ENCODE data around the gene IL5RA. TPM values are rescaled to one million over a fixed set of nuclear protein-coding genes. Genes with fewer than 3 reads are reported as not detected.
A peak's percentile ranks its signal among the peaks of the same experiment; 100 is the strongest.

The IL5RA gene, protein sequence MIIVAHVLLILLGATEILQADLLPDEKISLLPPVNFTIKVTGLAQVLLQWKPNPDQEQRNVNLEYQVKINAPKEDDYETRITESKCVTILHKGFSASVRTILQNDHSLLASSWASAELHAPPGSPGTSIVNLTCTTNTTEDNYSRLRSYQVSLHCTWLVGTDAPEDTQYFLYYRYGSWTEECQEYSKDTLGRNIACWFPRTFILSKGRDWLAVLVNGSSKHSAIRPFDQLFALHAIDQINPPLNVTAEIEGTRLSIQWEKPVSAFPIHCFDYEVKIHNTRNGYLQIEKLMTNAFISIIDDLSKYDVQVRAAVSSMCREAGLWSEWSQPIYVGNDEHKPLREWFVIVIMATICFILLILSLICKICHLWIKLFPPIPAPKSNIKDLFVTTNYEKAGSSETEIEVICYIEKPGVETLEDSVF
- total RNA-seq (2013; cell fraction: nucleolus; rRNA removed): 0.33 and 0.51 TPM in 2 replicates
- total RNA-seq (2014; rRNA removed) (0.65 TPM in 1 of 2 replicates, not detected in the other), total RNA-seq (2014; rRNA removed; fragmentation: Illumina TruSeq; extraction: Trizol) (0.09 and 0.18 TPM in 2 replicates), total RNA-seq (2021) (0.19 TPM in 1 of 2 replicates, not detected in the other), polyA plus RNA-seq (2011; rRNA removed) (not detected in 2 replicates), polyA plus RNA-seq (2014; fragmentation: Illumina TruSeq; extraction: Trizol) (0.30 and 0.53 TPM in 2 replicates), polyA plus RNA-seq (2014; fragmentation: Nextera tagmentation; extraction: Ambion mirVana) (under 1 TPM in 1 of 2 experiments, not detected in 1; 0.04 TPM), polyA plus RNA-seq (2014; rRNA removed) (0.10 and 0.13 TPM in 2 replicates), polyA plus RNA-seq (2016; fragmentation: Nextera tagmentation; extraction: Ambion mirVana) (not detected), polyA minus RNA-seq (2011; rRNA and poly(A)+ RNA removed) (not detected in 2 replicates), Bru-seq, nascent RNA (percentile 8 among the genes with signal in this experiment), BruChase-seq, experiment 1, labeled RNA remaining after a 6-hour chase (percentile 12 among the genes with signal in this experiment), BruChase-seq, experiment 2, labeled RNA remaining after a 2-hour chase (percentile 13 among the genes with signal in this experiment)
- not detected for polyA plus RNA-seq (2011; ENCODE audit: low read depth)
- not detected in 2 replicates for polyA plus RNA-seq (2011; cell fraction: cytosol; rRNA removed)
- polyA plus RNA-seq (2011; cell fraction: nucleus; rRNA removed): not detected in 2 replicates
- 0.06 TPM in 1 of 2 replicates, not detected in the other for polyA plus RNA-seq (2012)
- polyA minus RNA-seq (2011; cell fraction: cytosol; rRNA and poly(A)+ RNA removed): not detected in 2 replicates
- polyA minus RNA-seq (2011; cell fraction: nucleus; rRNA and poly(A)+ RNA removed): not detected in 2 replicates
- long read RNA-seq, experiment 1: 0 reads
- long read RNA-seq, experiment 2: 0 reads

DNA sequence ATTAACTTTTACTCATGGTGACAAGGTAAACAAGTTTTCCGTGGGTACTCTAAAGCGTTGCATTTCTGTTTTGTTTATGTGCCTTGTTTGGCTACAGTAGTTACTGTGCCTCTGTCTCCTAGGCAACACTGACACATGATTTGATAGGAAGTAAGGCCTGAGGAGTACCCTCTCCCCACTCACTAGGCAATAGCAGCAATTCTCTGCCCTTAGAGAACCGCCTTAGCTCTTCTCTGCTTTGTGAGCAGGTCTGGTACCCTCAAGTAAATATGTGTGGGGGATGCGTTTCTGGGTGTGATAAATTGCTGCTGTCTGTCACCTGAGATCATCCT is at the start of gene IL5RA:
Gene IL5RA (minus strand): TSS at position 76 of the 332 bp plus-strand sequence. CDS start 5,390 bp downstream, outside the sequence.
- FAIRE-seq (no peak), ATAC-seq (peak; percentile 62), DNase-seq (ENCODE audit: low read depth, low spot score) (no peak)
- H3K4me1 ChIP-seq (ENCODE audit: control insufficient read depth, insufficient read depth, low read length): peaks cover 32% of the 10 kb centered on the region
- in situ Hi-C loops (cut with MboI): no loop called here
- intact Hi-C loops (cut with micrococcal nuclease; ENCODE audit: unreplicated experiment): no loop called here
- WGBS (ENCODE audit: insufficient coverage, insufficient replicate concordance, low lambda C conversion rate, missing lambda C conversion rate): 18% methylated on average over 4 of the region's 4 CpGs
- BruUV-seq (replicated peaks): no TSS peak
- no peak within 1 kb of the TSS for H3K4me3 ChIP-seq
- H3K9ac ChIP-seq (ENCODE audit: control insufficient read depth, insufficient read depth, low read length): no peak within 1 kb of the TSS
- peak within 1 kb of the TSS; percentile 42; the same call in 1 of the 2 replicates for H3K27ac ChIP-seq (ENCODE audit: control insufficient read depth, insufficient read depth)
- peak within 1 kb of the TSS; percentile 68 for H3K4me2 ChIP-seq (ENCODE audit: control insufficient read depth, insufficient read depth)
- ChIA-PET RAD21 (ENCODE audit: unreplicated experiment) (no interaction called here), POLR2A (no interaction called here), SMC1A (ENCODE audit: uncharacterized antibody, unreplicated experiment) (interaction anchor here (1.5 to 1.6 kb wide), 2 partner anchors 12 to 28 kb away, joined by 4 to 5 read pairs; no protein-coding TSS in a partner anchor), CTCF (no interaction called here)
- TF ChIP-seq, protein P1, sequence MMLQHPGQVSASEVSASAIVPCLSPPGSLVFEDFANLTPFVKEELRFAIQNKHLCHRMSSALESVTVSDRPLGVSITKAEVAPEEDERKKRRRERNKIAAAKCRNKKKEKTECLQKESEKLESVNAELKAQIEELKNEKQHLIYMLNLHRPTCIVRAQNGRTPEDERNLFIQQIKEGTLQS (IDR thresholded peaks at IDR 0.05; ENCODE audit: borderline replicate concordance, extremely low read depth, low read depth, low read length): no peak
- TF ChIP-seq MEF2B (IDR thresholded peaks at IDR 0.05; ENCODE audit: partially characterized antibody, poor library complexity, severe bottlenecking): no peak
- TF ChIP-seq ASH2L (IDR thresholded peaks at IDR 0.05; ENCODE audit: borderline replicate concordance, low read depth): no peak
- TF ChIP-seq CHD4 (IDR thresholded peaks at IDR 0.05): no peak
- TF ChIP-seq KAT2A (conservative IDR thresholded peaks at IDR 0.05; ENCODE audit: control insufficient read depth, low read depth, low read length): no peak
- no peak for TF ChIP-seq TCF12 (IDR thresholded peaks at IDR 0.05; ENCODE audit: low read depth, low read length)
- H4K20me1 ChIP-seq (ENCODE audit: control insufficient read depth, insufficient read depth): no peaks in the 10 kb centered on the region
- H3K27me3 ChIP-seq (replicated peaks in 1 of 2; ENCODE audit: control insufficient read depth in 2 of 2, insufficient read depth in 2 of 2, low read length in 1 of 2): no peaks in the 10 kb centered on the region
- peak within 1 kb of the TSS; percentile 30 for H2AFZ ChIP-seq (ENCODE audit: control insufficient read depth, low read depth, low read length)
- H3K36me3 ChIP-seq (ENCODE audit: control insufficient read depth in 2 of 2, insufficient read depth in 2 of 2, low read length in 1 of 2): no peaks in the 10 kb centered on the region
- H3K9me3 ChIP-seq (replicated peaks; ENCODE audit: control insufficient read depth, insufficient read depth, low read length): no peaks in the 10 kb centered on the region
- H3K79me2 ChIP-seq (ENCODE audit: control insufficient read depth, insufficient read depth, low read length): no peaks in the 10 kb centered on the region

All from GM12878 (cell line).